Uterus (tissue), 2 donors: ENCODE measurements around the gene KLHL18.

Experiments used
- POLR2A ChIP-seq, 2 donors: fragments of 450-650 bp; IDR thresholded peaks; one replicate each; pipeline ENCODE4 v1.6.1; 2016; ENCODE audit warnings: antibody characterized with exemption in 2 of 2, mild to moderate bottlenecking in 1 of 2, moderate library complexity in 1 of 2
- TF ChIP-seq, protein P1 (sequence below), 4 experiments: fragments of 200-600 bp in 2 of 4; fragments of 450-650 bp in 2 of 4; sonication (generic) in 2 of 4; IDR thresholded peaks; one replicate each; pipeline ENCODE4 v1.5.1; 2016 to 2019; ENCODE audit warnings: antibody characterized with exemption in 4 of 4, mild to moderate bottlenecking in 2 of 4, moderate library complexity in 1 of 4

DNA sequence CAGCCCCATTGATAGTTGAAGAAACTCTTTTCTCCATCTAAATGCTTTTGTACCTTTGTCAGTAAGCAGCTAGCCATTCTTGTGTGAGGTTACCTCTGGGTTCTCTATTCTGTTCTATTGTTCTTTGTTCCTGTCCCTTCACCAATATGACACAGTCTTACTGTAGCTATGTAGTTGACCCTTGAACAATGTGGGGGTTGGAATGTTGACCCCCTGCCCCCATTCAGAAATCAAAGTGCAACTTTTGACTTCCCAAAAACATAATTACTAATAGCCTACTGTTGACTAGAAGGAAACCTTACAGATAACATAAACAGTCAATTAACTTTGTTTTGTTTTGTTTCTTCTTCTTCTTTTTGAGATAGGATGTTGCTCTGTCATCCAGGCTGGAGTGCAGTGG lies 18.7 kb downstream of the KLHL18 start:
- TF ChIP-seq, protein P1, sequence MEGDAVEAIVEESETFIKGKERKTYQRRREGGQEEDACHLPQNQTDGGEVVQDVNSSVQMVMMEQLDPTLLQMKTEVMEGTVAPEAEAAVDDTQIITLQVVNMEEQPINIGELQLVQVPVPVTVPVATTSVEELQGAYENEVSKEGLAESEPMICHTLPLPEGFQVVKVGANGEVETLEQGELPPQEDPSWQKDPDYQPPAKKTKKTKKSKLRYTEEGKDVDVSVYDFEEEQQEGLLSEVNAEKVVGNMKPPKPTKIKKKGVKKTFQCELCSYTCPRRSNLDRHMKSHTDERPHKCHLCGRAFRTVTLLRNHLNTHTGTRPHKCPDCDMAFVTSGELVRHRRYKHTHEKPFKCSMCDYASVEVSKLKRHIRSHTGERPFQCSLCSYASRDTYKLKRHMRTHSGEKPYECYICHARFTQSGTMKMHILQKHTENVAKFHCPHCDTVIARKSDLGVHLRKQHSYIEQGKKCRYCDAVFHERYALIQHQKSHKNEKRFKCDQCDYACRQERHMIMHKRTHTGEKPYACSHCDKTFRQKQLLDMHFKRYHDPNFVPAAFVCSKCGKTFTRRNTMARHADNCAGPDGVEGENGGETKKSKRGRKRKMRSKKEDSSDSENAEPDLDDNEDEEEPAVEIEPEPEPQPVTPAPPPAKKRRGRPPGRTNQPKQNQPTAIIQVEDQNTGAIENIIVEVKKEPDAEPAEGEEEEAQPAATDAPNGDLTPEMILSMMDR (IDR thresholded peaks at IDR 0.05): no peak
- no peak for TF ChIP-seq POLR2A (IDR thresholded peaks at IDR 0.05)
